AG08396 (cell line): ENCODE measurements around the gene ZNRF1.
A peak's percentile ranks its signal among the peaks of the same experiment; 100 is the strongest.
"Not testable (repeated sequence)": the region's sequence is repeated elsewhere in the genome, so short reads cannot be mapped to it uniquely, and the experiment has no call there.

ENCODE experiments used
- DNase-seq: peaks from one replicate; pipeline ENCODE4 v3.0.0; 2012; ENCODE audit warnings: low spot score, mixed read lengths

The ZNRF1 gene

GRCh38 chr16:75080205-75081029, 81.6 kb downstream of the ZNRF1 start:
- DNase-seq: peak; percentile 54

- no peak for DNase-seq
Observed at GRCh38 chr16:75081179-75081859, 82.5 kb downstream of the ZNRF1 start.

GRCh38 chr16:75083813-75084212, 85.0 kb downstream of the ZNRF1 start:
- no peak for DNase-seq

- no peak for DNase-seq
Observed at GRCh38 chr16:75085556-75085955, 86.7 kb downstream of the ZNRF1 start.

DNA sequence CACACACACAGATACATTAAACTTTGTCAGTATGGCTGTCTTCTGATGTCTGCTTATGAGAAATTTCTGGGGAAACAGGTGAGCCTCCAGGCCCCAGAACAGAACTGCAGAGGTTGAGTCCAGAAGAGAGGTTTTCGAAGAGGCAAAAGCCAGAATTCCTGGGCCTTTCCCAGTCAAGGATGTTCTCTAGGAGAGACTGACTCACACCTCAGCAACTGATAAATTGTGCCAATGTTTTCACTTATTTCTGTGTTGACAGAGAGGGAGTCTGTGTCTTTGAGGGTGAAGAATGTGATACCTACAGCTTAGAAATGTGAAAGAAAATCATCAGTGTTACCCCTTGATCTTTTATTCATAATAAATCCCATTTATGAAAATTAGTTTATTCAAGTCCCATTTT, 87.5 kb downstream of the ZNRF1 start:
- DNase-seq: no peak

DNA sequence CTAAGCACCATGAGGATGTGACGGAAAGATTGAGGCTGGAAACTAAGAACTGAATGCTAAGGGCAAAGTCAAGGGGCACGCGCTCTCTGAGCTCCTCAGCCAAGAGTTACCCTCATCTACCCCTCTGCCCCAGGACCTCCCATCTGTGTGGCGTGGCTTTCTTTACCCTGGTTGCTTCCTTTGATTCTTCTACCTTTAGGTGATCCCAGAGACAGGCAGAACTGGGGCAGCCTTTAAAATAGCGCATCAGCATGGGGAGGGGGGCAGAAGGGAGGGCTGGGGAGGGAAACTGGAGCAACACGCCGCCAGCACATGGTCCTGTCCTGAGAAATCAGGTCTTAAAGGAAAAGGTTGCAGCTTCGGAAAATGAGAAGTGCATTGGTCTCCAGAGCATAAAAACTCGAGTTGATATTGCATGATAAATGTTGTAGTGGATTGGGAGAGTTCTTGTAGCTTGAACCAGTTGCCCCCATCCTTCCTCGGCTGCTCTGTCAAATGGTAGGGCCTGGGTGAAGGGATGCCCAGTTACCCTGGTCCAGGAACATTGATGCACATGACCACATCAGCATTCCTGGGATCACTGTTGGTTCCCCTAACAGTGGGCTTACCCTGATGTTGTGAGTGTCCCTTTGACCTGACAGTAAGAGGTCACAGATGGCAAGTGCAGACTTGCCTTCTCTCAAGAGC, 88.0 kb downstream of the ZNRF1 start:
- no peak for DNase-seq

DNA sequence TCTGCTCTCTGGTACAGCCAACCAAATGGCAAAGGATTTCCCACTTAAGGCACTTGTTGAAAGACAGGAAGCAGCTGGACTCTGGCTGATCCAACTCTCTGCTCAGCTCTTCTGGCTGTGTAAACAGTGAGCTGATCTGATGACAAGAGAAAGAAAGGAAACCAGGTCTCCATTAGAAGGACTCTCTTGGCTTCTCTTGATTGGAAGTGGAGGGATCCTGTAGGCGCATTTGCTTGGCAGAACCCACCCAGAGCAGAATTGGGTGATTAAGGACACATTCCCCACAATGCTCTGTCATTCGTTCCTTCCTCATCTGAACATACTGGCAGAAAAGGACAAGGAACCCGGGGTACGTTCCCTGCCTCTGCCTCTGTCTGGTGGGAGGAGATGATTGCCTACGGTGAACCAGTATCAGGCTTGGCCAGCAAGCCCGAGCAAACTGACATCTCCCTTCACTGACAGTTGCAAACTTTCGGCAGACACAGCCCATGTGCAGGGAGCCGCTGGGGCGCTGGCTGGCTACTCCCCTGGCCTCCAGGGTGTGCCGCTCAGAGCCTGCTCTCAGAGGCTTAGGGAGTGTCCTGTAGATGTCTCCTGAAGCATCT, 88.7 kb downstream of the ZNRF1 start:
- peak; percentile 72 for DNase-seq

DNA sequence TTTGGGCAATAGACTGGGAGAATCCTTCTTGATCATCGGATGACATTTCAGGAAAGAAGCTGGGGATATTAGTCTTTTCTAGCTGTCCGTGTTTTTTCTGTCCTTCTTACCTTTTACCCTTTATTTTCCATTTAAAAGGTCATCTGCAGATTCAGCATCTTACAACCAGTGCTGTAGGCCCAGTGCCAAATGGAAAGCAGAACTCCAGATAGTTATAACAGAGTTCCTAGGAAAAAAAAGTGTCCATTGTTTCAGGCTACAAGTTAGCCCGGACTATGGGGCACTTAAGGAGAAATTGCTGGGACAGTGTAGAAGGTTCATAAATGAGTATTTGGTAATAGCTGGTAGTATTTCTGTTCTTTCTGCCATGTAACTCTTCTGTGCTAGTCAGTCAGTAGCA, 89.4 kb downstream of the ZNRF1 start:
- DNase-seq: no peak

DNA sequence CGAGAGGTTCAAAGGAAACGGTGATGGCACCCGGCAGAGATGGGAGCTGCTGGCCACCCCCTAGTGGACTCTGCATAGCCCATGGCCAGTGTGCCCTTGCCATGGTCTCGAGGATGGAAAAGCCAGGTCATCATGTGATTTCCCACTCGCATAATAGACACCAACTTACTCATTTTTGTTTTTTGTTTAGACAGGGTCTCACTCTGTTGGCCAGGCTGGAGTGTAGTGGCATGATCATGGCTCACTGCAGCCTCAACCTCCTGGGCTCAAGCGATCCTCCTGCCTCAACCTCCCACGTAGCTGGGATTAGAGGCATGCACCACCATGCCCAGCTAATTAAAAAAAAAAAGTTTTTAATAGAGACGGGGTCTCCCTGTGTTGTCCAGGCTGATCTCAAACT, 90.1 kb downstream of the ZNRF1 start:
- DNase-seq: no peak

GRCh38 chr16:75089486-75090202, 90.8 kb downstream of the ZNRF1 start:
- DNase-seq: no peak

GRCh38 chr16:75090899-75091298, 92.1 kb downstream of the ZNRF1 start:
- not testable (repeated sequence) for DNase-seq

DNA sequence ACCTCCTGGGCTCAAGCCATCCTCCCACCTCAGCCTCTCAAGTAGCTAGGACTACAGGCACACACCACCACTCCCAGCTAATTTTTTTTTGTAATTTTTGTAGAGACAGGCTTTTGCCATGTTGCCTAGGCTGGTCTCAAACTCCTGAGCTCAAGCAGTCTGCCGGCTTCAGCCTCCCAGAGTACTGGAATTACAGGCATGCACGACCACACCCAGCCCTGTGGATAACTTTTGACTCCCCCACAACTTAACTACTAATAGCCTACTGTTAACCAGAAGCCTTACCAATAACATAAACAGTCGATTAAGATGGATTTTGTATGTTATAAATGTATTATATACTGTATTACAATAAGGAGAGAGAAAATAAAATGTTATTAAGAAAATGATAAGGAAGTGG, 92.8 kb downstream of the ZNRF1 start:
- DNase-seq: not testable (repeated sequence)

DNA sequence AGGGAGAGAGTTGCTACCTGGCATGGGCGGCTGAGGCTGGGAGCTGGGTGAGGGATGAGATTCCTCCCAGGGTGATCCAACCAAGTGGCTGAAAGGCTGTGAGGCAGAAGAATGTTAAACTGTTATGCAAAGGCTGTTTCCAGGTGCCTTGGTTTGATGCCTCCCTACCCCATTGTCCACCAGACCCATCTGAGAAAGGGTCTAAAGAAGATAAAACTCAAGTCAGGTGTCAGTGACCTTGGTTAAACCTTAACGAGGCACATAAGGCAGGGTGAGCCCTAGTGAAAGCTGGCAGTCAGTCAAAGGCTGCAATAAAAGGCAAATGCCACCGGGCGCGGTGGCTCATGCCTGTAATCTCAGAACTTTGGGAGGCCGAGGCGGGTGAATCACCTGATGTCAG, 94.0 kb downstream of the ZNRF1 start:
- DNase-seq: no peak

GRCh38 chr16:75093598-75094540, 95.0 kb downstream of the ZNRF1 start:
- DNase-seq: no peak

GRCh38 chr16:75095204-75095621, 96.4 kb downstream of the ZNRF1 start:
- DNase-seq: no peak

DNA sequence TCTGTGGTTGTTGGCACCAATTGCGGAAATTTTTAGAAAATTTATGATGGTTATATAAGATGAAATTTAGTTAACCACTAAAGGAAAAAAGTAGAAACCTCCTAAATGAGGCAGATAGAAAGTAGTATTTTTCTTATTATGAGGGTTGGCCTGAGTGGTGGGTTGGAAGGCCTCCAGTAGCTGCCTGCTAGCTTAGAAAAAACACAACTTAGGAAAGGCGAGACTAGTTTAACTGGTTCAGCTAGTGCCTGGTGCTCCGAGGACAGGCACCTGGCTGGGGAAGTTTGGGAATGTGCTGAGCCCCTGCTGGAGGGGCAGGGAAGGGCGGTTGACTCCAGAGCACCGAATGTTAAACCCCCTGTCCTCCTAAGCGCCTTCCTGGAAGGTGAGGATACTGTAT, 97.8 kb downstream of the ZNRF1 start:
- DNase-seq: no peak

DNA sequence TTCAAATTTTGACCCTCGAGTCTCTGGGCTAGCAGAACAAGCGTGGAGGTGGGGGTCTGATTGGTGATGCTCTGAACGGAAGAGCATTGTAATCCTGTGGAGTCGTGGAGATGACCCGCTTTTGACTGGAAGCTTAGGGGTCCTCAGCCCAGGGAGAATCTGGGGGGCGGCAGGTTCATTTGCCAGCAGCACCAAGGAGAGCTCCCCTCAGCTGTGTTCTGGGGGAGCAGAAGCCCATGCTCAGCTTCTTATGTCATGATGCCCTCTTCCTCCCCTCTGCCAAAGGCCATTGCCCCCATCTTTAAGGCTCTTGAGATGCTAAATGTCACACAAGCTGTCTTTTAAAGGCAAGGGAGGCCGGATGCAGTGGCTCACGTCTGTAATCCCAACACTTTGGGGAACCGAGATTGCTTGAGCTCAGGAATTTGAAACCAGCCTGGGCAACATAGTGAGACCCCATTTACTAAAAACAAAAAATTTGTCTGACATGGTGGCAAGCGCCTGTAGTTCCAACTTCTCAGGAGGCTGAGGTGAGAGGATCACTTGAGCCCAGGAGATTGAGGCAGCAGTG, 98.5 kb downstream of the ZNRF1 start:
- DNase-seq: no peak

DNA sequence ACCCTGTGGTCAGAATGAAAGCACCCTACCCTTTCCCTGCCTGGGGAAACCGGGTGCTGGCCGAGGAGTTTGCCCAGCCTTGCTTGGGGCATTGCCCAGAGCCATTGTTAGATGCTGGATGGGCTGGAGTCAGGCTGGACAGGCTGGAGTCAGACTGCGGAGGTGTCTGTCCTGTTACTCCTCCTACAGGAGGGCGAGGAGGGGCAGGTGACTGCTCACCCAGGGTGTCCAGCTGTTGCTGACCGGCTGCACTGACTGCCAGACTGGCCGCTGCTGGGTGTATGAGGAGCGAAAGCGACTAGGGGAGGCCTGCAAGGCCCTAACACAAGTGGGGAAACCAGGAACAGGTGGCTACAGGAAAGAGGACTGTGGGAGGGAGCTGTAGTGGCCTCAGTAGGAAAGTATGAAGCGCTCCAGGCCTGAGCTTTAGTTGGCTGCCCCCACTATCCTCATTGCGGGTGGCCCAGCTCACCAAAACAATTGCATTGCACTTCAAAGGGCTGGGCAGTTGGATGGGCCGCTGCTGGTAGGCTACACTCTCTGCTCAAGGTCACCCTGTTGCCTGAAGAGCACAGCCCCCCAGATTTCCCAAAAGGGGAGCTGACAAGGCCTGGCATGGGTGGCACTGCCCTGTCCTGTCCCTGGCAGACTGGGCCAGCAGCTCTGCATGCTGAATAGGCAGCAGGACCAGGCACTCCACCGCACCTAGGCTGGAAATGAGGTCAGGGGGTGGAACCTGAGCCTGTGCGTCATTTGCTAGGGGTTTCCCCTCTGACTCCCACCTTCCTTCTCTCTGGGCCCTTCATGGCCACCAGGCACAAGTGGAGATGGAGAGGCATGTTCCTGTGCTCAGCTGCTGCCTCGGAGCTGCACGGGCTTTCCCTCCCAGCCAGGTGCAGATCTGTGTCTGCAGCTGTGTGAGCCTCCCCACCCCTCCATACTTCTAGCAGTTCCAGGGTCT, 99.4 kb downstream of the ZNRF1 start:
- DNase-seq: no peak

DNA sequence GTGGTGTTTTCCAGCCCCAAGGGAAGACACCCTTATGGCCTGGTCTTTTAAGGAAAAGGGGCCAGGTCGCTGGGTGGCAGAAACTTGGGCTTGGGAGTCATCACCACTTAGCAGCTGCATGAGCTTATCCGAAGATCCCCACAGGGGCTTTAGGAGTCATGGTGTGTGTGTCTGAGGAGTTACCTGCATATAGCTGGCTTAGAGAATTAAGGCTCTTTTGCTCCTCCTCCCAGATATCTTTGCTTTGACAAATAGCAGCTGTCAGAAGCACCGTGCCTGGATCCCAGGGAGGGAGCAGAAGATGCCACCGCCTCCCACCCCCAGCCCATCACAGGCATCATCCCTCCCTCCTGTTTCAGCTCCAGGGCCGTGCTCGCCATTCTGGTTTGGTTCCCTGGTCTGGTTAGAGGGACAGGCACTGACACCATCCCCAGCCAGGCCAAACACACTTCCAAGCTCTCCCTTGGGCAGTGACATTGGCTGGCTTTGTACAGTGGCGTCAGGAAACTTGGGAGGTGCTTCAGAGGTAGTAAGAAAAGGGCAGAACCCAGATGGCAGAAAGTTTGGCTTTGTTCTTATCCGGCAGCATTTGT, 100.3 kb downstream of the ZNRF1 start:
- DNase-seq: no peak
